Adrenal gland (tissue), 5 donors: ENCODE results near the gene TRAF2.

Source experiments
- POLR2A ChIP-seq, 2 donors: fragments of 450-650 bp; IDR thresholded peaks; one replicate each; pipeline ENCODE4 v1.6.1; 2017; ENCODE audit warnings: antibody characterized with exemption in 2 of 2, mild to moderate bottlenecking in 2 of 2, moderate library complexity in 1 of 2
- TF ChIP-seq, protein P1 (sequence below), 6 experiments: fragments of 450-650 bp in 4 of 6; fragments of 200-600 bp in 2 of 6; sonication (generic) in 1 of 6; IDR thresholded peaks; 1 replicate in 5 of 6; 2 replicates in 1 of 6; pipeline versions ENCODE4 v1.5.1 to v1.8.0; 2016 to 2021; ENCODE audit warnings: antibody characterized with exemption in 6 of 6, mild to moderate bottlenecking in 2 of 6, moderate library complexity in 1 of 6
- donor health status: DM: no; HTN: no; CAD: no.

DNA sequence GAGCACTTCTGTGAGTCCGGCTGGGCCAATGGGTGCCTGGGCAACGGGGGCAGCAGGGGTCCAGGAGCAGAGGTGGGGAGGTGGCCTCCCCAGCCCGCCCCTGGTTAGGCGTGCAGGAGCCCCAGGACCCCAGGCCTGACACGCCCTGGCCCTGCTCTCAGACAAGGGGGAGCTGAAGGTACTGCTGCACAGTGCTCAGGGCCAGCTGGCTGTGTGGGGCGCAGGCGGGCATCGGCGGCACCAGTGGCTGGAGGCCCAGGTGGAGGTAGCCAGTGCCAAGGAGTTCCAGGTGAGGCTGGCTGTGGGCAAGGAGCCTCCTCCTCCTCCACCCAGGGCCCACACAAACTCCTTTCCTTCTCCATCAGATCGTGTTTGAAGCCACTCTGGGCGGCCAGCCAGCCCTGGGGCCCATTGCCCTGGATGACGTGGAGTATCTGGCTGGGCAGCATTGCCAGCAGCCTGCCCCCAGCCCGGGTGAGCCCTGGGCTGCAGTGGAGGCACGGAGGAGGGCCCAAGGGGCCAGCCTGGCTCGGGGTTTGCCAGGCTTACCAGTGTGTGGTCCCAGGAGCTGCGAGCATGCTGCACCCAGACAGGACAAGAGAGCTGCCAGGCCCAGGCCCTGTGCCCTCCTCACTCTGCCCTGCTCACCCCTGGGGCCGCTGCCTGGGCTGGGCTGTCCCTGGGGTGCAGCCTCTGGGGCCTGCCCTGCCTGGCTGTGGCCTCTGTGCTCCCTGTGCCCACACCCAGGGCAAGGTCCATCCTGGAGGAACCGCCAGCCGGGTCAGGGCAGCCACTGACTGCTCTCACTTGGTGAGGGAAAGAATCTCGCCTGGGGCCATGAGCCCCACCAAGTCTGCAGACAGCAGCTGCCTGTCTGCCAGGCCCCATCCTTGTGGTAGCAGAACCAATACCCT, 27.2 kb upstream of the TRAF2 start:
- TF ChIP-seq, protein P1, sequence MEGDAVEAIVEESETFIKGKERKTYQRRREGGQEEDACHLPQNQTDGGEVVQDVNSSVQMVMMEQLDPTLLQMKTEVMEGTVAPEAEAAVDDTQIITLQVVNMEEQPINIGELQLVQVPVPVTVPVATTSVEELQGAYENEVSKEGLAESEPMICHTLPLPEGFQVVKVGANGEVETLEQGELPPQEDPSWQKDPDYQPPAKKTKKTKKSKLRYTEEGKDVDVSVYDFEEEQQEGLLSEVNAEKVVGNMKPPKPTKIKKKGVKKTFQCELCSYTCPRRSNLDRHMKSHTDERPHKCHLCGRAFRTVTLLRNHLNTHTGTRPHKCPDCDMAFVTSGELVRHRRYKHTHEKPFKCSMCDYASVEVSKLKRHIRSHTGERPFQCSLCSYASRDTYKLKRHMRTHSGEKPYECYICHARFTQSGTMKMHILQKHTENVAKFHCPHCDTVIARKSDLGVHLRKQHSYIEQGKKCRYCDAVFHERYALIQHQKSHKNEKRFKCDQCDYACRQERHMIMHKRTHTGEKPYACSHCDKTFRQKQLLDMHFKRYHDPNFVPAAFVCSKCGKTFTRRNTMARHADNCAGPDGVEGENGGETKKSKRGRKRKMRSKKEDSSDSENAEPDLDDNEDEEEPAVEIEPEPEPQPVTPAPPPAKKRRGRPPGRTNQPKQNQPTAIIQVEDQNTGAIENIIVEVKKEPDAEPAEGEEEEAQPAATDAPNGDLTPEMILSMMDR (IDR thresholded peaks at IDR 0.05): no peak
- TF ChIP-seq POLR2A (IDR thresholded peaks at IDR 0.05): no peak
